NCI-H2171 treated with DMSO at 0.1 percent for 48 hours (cell line): ENCODE measurements around the gene HBG1.
"Not testable (repeated sequence)": the region's sequence is repeated elsewhere in the genome, so short reads cannot be mapped to it uniquely, and the experiment has no call there.

ENCODE experiments used
- DNase-seq: peaks from one replicate; lab custom pipeline; 2025; lab: John Stamatoyannopoulos, UW

The HBG1 gene

DNA sequence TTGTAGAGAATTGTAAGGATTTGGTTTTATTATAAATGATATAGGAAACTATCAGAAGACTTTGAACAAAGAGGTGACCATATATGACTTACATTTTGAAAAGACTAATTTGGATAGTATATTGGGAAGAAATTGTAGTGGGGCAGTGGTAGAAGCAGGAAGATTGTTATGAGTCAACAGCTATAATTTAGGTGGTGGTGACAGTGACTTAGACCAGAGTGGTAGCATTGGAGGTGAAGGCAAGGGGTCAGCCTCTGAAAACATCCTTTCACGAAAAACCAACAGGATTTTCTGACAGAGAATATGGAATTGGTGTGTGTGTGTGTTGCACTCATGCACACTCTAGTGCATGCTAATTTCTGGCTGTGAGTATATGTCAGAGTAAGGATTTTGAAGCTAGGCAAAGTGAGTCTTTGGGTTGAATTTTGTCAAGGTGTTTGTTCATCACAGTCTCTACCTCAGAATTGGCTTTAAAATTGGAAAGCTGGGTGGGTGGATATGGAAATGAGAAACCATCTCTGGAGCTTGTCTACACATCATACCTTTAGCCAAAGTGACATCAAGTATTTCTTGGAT lies 28.2 kb upstream of the HBG1 start:
- no peak for DNase-seq

DNA sequence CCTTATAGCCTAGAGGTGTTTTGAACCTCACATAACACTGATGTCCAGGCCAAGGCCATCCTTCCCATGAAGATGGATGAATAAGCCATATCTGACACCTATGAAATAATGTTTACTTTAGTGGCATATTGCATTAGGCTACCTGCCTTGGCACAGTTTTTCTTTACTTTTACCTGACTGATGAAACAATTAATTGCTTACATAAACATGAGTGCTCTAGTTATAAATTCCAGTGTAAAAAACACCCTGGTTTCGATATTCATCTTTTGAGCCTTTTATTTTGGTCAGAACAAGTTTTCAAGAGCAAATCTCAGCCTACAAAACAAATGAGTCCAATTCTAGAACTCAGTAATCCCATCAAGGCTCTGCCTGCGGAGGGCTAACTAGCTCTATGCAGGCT lies 27.0 kb upstream of the HBG1 start:
- no peak for DNase-seq

DNA sequence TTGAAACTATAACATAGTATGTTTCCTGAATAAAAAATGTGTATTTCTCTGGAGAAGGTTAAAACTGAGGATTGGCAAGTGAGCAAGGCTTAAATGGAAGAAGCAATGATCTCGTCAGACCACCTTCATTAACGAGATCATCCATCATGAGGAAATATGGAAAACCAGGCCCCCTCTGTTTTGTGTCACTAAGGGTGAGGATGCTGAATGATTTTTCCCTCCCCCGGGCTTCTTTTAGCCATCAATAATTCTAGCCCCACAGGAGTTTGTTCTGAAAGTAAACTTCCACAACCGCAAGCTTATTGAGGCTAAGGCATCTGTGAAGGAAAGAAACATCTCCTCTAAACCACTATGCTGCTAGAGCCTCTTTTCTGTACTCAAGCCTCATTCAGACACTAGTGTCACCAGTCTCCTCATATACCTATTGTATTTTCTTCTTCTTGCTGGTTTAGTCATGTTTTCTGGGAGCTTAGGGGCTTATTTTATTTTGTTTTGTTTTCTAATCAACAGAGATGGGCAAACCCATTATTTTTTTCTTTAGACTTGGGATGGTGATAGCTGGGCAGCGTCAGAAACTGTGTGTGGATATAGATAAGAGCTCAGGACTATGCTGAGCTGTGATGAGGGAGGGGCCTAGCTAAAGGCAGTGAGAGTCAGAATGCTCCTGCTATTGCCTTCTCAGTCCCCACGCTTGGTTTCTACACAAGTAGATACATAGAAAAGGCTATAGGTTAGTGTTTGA lies 25.9 kb upstream of the HBG1 start:
- no peak for DNase-seq

DNA sequence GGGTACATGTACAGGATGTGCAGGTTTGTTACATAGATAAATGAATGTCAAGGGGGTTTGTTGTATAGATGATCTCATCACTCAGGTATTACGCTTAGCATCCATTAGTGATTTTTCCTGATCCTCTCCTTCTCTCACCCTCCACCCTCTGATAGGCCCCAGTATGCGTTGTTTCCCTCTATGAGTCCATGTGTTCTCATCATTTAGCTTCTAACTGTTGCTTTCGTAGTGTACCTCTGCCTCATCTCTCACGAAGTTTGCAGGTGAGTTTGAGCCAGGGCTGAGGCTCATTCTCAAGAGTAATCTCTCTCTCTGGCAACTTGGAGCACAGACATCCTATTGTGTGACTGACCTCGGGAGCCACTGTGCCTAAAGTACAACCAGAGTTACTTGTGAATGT lies 24.7 kb upstream of the HBG1 start:
- no peak for DNase-seq

DNA sequence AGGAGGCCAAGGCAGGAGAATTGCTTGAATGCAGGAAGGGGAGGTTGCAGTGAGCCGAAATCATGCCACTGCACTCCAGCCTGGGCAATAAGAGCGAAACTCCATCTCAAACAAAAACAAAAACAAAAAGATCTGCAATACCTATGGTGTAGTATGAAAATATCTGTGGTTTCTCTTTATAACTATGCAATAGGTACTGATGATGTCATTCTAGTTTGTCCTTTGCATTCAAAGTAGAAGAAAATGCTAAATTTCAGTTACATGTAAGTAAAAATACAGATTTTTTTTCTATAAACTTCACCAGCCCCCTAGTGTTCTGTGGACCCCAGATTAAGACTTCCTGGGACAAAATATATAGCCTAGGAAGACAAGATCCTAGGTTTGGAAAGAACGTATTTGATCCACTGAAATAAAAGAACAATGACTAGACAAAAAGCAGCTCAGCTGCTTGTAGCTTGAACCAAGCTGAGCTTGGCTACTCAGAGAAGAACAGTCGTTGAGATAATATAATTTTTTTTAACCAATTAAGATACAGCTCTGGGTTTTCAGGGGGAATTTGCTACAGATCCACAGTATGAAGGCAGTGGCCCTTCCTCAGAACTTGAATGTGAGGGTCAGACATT lies 22.8 kb upstream of the HBG1 start:
- no peak for DNase-seq

DNA sequence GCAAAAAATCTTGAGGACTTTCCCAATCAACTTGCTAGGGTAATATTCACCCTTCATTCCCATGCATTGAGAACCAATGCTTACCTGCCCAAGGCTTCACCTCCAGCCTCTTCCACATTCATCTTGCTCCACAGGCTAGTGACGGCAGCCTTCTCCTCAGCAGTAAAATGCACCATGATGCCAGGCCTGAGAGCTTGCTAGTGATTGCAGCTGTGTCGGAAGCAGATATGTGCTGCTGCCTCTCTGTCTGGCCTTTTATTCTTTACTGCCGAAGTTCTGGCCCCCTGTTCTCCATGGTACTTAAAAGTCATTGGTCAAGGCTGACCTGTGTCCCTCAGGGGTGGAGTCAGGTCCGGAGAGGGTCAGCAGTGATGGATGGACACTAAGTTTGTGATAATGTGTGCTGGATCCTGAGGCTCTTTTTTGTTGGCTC lies 20.1 kb upstream of the HBG1 start, which contains the start of gene HBE1:
Gene HBE1, minus strand, starts transcription at position 231 of the 433 bp plus-strand sequence. Its CDS starts 55 bp downstream, at position 176.
- DNase-seq = no peak

DNA sequence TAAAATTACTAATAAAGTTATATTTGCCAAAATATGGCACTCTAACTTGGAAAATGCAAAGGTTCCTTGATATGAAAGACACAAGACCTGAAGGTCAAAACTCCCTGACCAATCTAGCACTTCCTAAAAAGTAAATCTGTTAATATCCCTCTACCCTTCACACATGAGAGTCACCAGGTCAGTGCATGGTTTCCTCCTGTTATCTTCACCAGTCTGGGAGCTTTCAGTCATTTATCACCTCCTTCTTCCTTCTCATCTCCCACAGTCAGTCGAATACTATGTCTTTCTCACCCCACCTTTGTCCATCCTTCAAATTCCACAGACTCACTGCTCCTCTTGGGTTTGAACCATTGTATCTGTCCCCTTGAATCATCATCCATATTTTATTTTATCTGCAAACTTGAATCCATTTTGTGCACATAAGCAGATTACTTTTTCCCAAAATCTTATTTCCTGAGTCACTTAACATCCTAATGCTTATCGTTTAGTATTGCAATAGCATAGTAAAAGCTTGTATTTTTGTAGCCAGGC lies 17.4 kb upstream of the HBG1 start:
- no peak for DNase-seq

DNA sequence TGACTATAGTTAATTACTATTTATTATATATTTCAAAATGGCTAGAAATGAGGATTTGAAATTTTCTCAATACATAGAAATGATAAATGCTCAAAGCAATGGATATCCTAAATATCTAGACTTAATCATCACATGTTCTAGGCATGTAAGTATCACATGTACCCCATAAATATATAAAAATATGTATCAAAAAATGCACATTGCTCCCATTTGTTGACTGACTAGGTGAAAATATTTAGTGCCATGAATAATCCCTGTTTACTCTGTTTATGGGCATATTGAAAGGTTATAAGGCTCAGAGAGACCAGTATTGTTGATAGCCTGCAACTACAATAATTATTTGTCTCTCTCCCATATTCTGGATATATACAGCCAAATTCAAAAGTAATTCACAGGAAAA lies 17.0 kb upstream of the HBG1 start:
- DNase-seq = no peak

DNA sequence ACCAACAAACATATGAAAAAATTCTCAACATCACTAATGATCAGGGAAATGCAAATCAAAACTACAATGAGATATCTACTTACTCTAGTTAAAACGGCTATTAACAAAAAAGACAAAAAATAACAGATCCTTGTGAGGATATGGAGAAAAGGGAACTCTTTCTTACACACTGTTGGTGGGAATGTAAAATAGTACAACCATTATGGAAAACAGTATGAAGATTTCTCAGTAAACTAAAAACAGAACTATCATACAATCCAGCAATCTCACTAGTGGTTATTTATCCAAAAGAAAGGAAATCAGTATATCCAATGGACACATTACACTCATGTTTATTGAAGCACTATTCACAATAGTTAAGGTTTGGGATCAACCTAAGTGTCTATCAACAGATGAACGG lies 16.2 kb upstream of the HBG1 start:
- no peak for DNase-seq

DNA sequence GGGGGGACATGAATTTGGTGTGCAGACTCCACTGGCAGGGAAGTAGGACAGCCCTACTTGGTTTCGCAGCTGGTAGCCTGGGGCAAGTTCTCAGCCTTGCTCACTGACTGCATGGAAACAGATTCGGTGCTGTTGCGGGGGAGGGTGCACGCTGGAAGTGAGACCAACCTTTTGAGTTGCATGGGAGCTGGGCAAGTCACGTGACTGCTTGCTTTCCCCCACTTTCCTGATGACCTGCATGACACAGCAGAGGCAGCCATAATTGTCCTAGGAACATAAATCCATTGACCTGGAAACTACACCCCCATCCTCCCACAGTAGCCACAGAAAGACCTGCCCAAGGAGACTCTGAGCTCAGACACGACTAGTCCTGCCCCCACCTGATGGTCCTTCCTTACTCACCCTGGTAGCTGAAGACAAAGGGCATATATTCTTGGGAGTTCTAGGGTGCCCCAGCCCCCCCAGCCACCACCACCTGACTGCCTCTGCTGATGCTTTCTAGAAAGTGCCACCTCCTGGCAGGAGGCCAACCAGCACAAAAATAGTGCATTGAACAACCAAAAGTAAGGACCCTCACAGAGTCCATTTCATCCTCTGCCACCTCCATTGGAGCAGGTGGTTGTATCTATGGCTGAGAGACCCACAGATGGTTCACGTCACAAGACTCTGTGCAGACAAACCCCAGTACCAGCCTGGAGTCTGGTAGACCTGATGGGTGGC lies 9.0 kb upstream of the HBG1 start:
- no peak for DNase-seq

DNA sequence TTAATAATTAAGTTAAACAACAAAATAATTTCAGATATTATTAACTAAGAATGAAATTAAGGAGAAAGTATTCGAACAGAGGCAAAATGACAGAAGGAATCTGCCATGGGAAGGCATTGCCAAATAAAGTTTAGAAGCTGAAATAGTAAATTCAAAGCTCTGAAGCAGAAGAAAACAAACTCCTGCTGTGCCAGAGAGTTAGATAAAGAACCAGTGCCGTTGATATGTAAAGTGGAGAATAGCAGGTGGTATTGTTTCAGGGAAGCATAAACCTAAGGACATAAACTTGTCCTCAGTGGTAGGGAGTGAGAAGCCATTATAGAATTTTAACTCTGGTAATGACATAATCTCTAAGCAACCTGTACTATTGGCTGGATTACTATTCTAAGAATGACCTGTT lies 7.6 kb upstream of the HBG1 start:
- DNase-seq = no peak

DNA sequence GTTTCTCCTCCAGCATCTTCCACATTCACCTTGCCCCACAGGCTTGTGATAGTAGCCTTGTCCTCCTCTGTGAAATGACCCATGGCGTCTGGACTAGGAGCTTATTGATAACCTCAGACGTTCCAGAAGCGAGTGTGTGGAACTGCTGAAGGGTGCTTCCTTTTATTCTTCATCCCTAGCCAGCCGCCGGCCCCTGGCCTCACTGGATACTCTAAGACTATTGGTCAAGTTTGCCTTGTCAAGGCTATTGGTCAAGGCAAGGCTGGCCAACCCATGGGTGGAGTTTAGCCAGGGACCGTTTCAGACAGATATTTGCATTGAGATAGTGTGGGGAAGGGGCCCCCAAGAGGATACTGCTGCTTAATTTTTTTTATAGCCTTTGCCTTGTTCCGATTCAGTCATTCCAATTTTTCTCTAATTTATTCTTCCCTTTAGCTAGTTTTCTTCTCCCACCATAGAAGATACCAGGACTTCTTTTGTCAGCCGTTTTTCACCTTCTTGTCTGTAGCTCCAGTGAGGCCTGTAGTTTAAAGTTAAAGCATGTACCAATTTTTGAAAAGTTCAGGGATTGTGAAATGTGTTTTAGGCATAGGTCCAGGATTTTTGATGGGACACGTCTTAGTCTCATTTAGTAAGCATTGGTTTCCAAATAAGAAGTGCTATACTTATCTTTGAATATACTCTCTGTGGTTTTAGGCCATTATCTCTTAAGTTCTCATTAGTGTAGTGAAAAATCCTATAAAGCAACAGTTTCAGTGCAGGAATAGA lies 5.2 kb upstream of the HBG1 start, which contains the start of gene HBG2:
Gene HBG2, minus strand, starts transcription at position 136 of the 768 bp plus-strand sequence. Its CDS starts 53 bp downstream, at position 83.
- not testable (repeated sequence) for DNase-seq

DNA sequence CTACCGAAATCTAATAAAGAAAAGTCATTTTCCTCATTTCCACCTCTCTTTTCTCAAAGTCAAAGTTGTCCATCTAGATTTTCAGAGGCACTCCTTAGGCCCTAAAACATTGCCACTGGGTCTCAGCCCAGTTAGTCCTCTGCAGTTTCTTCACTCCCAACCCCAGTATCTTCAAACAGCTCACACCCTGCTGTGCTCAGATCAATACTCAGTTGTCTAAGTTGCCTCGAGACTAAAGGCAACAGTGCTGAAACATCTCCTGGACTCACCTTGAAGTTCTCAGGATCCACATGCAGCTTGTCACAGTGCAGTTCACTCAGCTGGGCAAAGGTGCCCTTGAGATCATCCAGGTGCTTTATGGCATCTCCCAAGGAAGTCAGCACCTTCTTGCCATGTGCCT lies 4.4 kb upstream of the HBG1 start:
- DNase-seq = not testable (repeated sequence)

DNA sequence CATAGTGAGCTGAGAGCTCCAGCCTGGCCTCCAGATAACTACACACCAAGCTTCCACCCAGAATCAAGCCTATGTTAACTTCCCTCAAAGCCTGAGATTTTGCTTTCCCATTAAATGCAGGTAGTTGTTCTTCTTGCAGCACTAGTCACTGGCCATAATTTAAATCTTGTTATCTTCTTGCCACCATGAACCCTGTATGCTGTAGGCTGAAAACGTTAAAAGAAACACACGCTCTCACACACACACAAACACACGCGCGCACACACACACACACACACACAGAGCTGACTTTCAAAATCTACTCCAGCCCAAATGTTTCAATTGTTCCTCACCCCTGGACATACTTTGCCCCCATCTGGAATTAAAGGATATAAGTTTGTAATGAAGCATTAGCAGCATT lies 3.8 kb upstream of the HBG1 start:
- not testable (repeated sequence) for DNase-seq

DNA sequence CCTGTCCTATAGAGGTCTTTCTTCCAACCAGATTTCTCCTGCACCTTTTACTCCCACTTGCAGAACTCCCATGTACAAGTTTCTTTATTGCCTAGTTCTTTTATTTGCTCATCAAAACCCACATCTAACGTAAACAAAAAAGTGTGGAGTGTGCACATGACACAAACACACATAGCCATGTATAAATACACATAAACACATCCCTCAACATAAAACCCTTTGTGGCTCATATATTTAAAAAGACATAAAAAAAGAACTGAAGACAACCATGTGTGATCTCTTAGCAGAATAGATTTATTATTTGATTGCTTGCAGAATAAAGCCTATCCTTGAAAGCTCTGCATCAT lies 3.2 kb upstream of the HBG1 start:
- DNase-seq = no peak

DNA sequence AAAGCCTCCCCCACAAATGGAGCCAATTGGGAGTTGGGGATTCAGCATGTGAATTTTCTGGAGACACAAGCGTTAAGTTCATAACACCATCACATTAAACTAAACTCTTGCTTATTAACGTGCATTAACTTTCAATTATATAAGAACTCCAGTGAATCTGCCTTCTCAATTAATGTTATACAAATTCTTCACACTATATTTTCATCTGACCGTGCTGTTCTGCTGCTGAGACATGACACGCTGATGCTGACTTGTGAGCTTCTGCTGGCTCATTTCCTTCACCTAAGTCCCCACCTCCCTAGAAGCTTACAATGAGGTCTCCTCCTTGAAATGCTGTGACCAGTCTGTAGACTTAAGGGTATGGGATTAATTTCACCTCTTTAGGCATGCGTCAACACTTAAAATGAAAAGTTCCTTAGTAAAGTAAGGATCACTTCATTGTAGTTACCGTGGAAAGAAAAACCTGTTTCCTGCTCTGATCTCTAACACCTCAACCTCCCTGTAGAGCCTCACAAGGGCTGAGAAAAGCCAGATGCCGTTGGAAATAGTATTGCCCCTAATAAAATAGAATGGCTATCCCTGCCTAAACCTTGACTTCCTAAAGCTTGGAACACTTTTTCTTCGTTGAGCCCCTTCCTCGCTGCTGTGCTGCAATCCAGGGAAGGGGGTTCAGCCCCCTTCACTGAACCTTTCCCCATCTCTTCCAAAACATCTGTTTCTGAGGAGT lies 2.7 kb upstream of the HBG1 start:
- DNase-seq = no peak

DNA sequence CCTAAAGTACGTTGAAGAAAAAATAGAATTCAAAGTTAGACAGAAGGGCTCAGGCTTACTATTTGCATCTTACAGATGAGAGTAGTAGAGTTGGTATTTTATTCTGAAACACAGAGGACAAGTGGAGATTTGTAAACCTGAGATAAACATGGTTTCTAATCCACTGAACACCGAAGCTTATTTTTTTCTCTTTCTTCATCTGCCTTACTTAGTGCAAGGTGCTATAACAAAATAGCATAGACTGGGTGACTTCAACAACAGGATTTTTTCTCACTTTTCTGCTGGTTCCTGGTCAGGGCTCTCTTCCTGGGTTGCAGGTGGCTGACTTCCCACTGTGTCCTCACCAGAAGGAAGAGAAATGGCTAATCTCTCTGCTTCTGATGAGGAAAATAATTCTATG lies 2.1 kb upstream of the HBG1 start:
- DNase-seq = no peak

DNA sequence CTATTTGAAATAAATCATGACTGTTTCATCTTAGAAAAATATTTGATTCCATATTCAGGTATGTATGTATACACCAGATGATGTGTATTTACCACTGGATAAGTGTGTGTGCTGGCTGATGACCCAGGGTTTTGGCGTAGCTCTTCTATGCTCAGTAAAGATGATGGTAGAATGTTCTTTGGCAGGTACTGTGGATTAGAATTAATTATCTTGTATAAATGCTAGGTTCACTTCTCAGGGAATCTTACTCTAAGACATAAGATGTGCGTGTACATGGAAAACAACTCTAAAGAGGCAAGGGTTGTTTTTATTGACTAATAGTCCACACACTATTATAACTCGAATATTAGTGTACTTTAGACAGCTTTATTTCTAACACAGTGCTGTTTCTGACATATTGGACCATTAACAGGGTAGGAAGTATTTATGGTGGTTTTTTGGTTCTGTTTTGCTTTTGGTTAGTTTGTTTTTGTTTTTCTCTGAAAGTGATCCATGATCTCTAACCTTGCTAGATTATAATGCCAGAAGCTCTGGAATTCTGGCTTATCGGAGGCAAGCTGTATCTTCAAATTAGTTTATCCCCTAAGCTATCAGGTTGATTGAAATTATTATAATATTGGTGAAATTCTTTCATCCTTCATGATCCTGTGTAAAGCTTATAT lies 1.0 kb upstream of the HBG1 start:
- no peak for DNase-seq

DNA sequence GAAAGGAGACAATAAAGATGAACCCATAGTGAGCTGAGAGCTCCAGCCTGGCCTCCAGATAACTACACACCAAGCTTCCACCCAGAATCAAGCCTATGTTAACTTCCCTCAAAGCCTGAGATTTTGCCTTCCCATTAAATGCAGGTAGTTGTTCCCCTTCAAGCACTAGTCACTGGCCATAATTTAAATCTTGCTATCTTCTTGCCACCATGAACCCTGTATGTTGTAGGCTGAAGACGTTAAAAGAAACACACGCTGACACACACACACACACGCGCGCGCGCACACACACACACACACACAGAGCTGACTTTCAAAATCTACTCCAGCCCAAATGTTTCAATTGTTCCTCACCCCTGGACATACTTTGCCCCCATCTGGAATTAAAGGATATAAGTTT lies 1.2 kb downstream of the HBG1 start:
- not testable (repeated sequence) for DNase-seq

DNA sequence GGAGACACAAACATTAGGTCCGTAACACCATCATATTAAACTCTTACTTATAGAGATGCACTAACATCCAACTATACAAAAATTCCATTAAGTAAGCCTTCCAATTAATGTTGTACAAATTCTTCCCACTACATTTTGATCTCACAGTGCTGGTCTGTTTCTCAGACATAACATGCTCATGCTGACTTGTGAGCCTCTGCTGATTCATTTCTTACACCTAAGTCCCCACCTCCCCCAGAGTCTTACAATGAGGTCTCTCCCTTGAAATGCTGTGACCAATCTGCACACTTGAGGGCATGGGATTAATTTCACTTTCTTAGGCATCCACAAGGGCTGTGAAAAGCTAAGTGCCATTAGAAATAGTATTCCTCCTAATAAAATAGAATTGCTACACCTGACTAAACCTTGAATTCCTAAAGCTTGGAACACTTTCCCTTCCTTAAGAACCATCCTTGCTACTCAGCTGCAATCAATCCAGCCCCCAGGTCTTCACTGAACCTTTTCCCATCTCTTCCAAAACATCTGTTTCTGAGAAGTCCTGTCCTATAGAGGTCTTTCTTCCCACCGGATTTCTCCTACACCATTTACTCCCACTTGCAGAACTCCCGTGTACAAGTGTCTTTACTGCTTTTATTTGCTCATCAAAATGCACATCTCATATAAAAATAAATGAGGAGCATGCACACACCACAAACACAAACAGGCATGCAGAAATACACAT lies 2.0 kb downstream of the HBG1 start:
- no peak for DNase-seq
